Lung (tissue), 12 donors: ENCODE measurements around the gene PLCB4. TPM values are rescaled to one million over a fixed set of nuclear protein-coding genes. Genes with fewer than 3 reads are reported as not detected.

Experiments used
- ATAC-seq: fragments of 200-7000 bp; cut with Tn5 transposase; one replicate; pipeline ENCODE4 v1.9.1; 2020; ENCODE audit warnings: moderate number of reproducible peaks; ENCODE audit not compliant: insufficient read depth, low FRiP score
- DNase-seq, 3 donors: peaks; one replicate each; pipeline ENCODE4 v3.0.0-alpha.2; 2013 to 2017
- H3K27ac ChIP-seq, 2 donors: one replicate each; pipeline ENCODE4 v1.5.1; 2013; ENCODE audit warnings: mild to moderate bottlenecking in 2 of 2, moderate library complexity in 2 of 2, control low read depth in 1 of 2, inconsistent platforms in 1 of 2, low read depth in 1 of 2, low read length in 1 of 2
- H3K27me3 ChIP-seq, 3 donors: one replicate each; pipeline ENCODE4 v1.5.1; 2013; ENCODE audit warnings: low read length in 2 of 3; ENCODE audit not compliant: control insufficient read depth in 3 of 3, insufficient read depth in 3 of 3
- H3K36me3 ChIP-seq, 4 donors: one replicate each; pipeline ENCODE4 v1.5.1; 2013; ENCODE audit warnings: low read length in 4 of 4, mild to moderate bottlenecking in 1 of 4, moderate library complexity in 1 of 4; ENCODE audit not compliant: control insufficient read depth in 4 of 4, insufficient read depth in 4 of 4
- H3K4me1 ChIP-seq, 5 donors: one replicate each; pipeline ENCODE4 v1.5.1; 2013; ENCODE audit warnings: low read length in 5 of 5, mild to moderate bottlenecking in 2 of 5, moderate library complexity in 1 of 5; ENCODE audit not compliant: control insufficient read depth in 5 of 5, insufficient read depth in 5 of 5
- H3K4me3 ChIP-seq: one replicate; pipeline ENCODE4 v1.5.1; 2013; ENCODE audit warnings: mild to moderate bottlenecking, control low read depth, moderate library complexity
- H3K9ac ChIP-seq, 2 donors: one replicate each; pipeline ENCODE4 v1.5.1; 2013; ENCODE audit warnings: low read length in 2 of 2, control low read depth in 1 of 2; ENCODE audit not compliant: insufficient read depth in 1 of 2
- H3K9me3 ChIP-seq, 4 donors: one replicate each; pipeline ENCODE4 v1.5.1; 2013; ENCODE audit warnings: low read length in 3 of 4, mild to moderate bottlenecking in 1 of 4, moderate library complexity in 1 of 4; ENCODE audit not compliant: control insufficient read depth in 4 of 4, insufficient read depth in 3 of 4
- CTCF ChIP-seq: IDR thresholded peaks from 2 replicates; pipeline ENCODE4 v1.5.1; 2012; ENCODE audit warnings: mild to moderate bottlenecking; ENCODE audit errors: control extremely low read depth, extremely low read depth
- WGBS, 2 donors: extraction: QIAGEN DNeasy Blood & Tissue Kit; methylation state at CpG; one replicate each; pipeline ENCODE4 v1.1.7; 2013; 5-methylcytosine and 5-hydroxymethylcytosine counted together
- polyA plus RNA-seq, 2 donors: library from polyadenylated mRNA; stranded (reverse); fragments of 200-250 nt; gene quantifications; one replicate each; pipeline ENCODE4 v1.2.1, GENCODE V29; 2013
- total RNA-seq, 2 donors: library from RNA; depleted of rRNA in 1 of 2; stranded (reverse); fragments of >200 nt in 1 of 2; gene quantifications; one replicate each; pipeline ENCODE4 v1.2.1, GENCODE V29; 2014 to 2021
- donor health status: control.
- donor health status: control.
- donor health status: Bipolar disorder and iron deficiency.
- donor health status: healthy.
- donor health status: DM: yes; HTN: yes; CAD: no.

Gene PLCB4
- total and polyA plus RNA-seq, 4 donors: 2.1 to 18.6 (median 5.6) TPM

- H3K36me3 ChIP-seq: no peaks in the 10 kb centered on the region
- H3K27me3 ChIP-seq: no peaks in the 10 kb centered on the region
- WGBS, 2 donors: 82 to 87% methylated on average over 2 of the region's 2 CpGs
- no peaks in the 10 kb centered on the region for H3K9me3 ChIP-seq
- no peak overlapping the region for H3K4me3 ChIP-seq
- ATAC-seq (no peak), DNase-seq (no peak)
- H3K27ac ChIP-seq: no peak overlapping the region
- H3K9ac ChIP-seq: no peak overlapping the region
- TF ChIP-seq CTCF: no peak
- peaks cover 0 to 6% (median 0%) of the 10 kb centered on the region in 5 donors for H3K4me1 ChIP-seq
Observed at GRCh38 chr20:9099372-9099771, 30.5 kb downstream of the PLCB4 start.

GRCh38 chr20:9100691-9101090, 31.8 kb downstream of the PLCB4 start:
- no peak overlapping the region for H3K4me3 ChIP-seq
- ATAC-seq: no peak
- no peaks in the 10 kb centered on the region for H3K27me3 ChIP-seq
- no peaks in the 10 kb centered on the region for H3K9me3 ChIP-seq
- TF ChIP-seq CTCF: no peak
- H3K9ac ChIP-seq: no peak overlapping the region
- H3K4me1 ChIP-seq: peaks cover 0 to 2% (median 0%) of the 10 kb centered on the region in 5 donors
- 94 to 96% methylated on average over 9 of the region's 9 CpGs for WGBS, 2 donors
- H3K27ac ChIP-seq: no peak overlapping the region
- DNase-seq: no peak
- H3K36me3 ChIP-seq: no peaks in the 10 kb centered on the region

- Histone ChIP-seq H3K9ac (no peak overlapping the region), H3K9me3 (no peaks in the 10 kb centered on the region), H3K4me3 (no peak overlapping the region), H3K27me3 (no peaks in the 10 kb centered on the region), H3K4me1 (peaks cover 0 to 2% (median 0%) of the 10 kb centered on the region in 5 donors), H3K27ac (no peak overlapping the region), H3K36me3 (no peaks in the 10 kb centered on the region)
- no peak for ATAC-seq
- no peak for TF ChIP-seq CTCF
- no peak for DNase-seq
Observed at GRCh38 chr20:9102456-9102855, 33.6 kb downstream of the PLCB4 start.

GRCh38 chr20:9103955-9104354, 35.1 kb downstream of the PLCB4 start:
- no peaks in the 10 kb centered on the region for H3K9me3 ChIP-seq
- no peak for ATAC-seq
- H3K27me3 ChIP-seq: no peaks in the 10 kb centered on the region
- no peak for TF ChIP-seq CTCF
- peaks cover 0 to 4% (median 0%) of the 10 kb centered on the region in 5 donors for H3K4me1 ChIP-seq
- DNase-seq: no peak
- H3K9ac ChIP-seq: no peak overlapping the region
- no peak overlapping the region for H3K4me3 ChIP-seq
- WGBS, 2 donors: 95 to 98% methylated on average over 2 of the region's 2 CpGs
- no peaks in the 10 kb centered on the region for H3K36me3 ChIP-seq
- H3K27ac ChIP-seq: no peak overlapping the region
